H1 (cell line): ENCODE measurements around the gene DACT3. TPM values are rescaled to one million over a fixed set of nuclear protein-coding genes. Genes with fewer than 3 reads are reported as not detected.

Source experiments
- BCL11A ChIP-seq, 2 experiments: IDR thresholded peaks; one replicate each; pipeline ENCODE4 v1.6.1; 2011; ENCODE audit warnings: low read depth in 2 of 2, low read length in 2 of 2, mild to moderate bottlenecking in 2 of 2
- GTF2F1 ChIP-seq: IDR thresholded peaks from 2 replicates; pipeline ENCODE4 v1.6.1; 2012; ENCODE audit warnings: low read depth, low read length, improper control_type of control experiment, borderline replicate concordance
- HDAC2 ChIP-seq, 2 experiments: fragments of 300-600 bp in 1 of 2; sonication (generic) in 1 of 2; IDR thresholded peaks; 2 replicates each; pipeline ENCODE4 v1.6.1; 2011 to 2012; ENCODE audit warnings: low read depth in 2 of 2, low read length in 2 of 2, mild to moderate bottlenecking in 2 of 2, moderate library complexity in 2 of 2, borderline replicate concordance in 1 of 2, inconsistent platforms in 1 of 2
- NANOG ChIP-seq: IDR thresholded peaks from 2 replicates; pipeline ENCODE4 v1.6.1; 2011; ENCODE audit warnings: low read length, low read depth, mild to moderate bottlenecking, inconsistent platforms; ENCODE audit not compliant: insufficient read depth, poor library complexity, severe bottlenecking
- SIN3A ChIP-seq, 2 experiments: IDR thresholded peaks in 1 of 2; conservative IDR thresholded peaks in 1 of 2; 2 replicates each; pipeline ENCODE4 v1.6.1; 2011 to 2012; ENCODE audit warnings: low read length in 2 of 2, improper control_type of control experiment in 1 of 2, low read depth in 1 of 2, mild to moderate bottlenecking in 1 of 2
- SRF ChIP-seq: IDR thresholded peaks from 2 replicates; pipeline ENCODE4 v1.6.1; 2011; ENCODE audit warnings: mild to moderate bottlenecking, low read depth, low read length, moderate library complexity
- TAF1 ChIP-seq: IDR thresholded peaks from 2 replicates; pipeline ENCODE4 v1.6.1; 2011; ENCODE audit warnings: mild to moderate bottlenecking, low read depth, low read length
- TCF12 ChIP-seq: IDR thresholded peaks from 2 replicates; pipeline ENCODE4 v1.6.1; 2011; ENCODE audit warnings: low read depth, mild to moderate bottlenecking, low read length
- polyA plus RNA-seq, 7 experiments: library from polyadenylated mRNA; depleted of rRNA in 3 of 7; stranded (reverse) in 5 of 7; unstranded in 2 of 7; fragments of >200 nt in 5 of 7; fragments of 200-250 nt in 2 of 7; gene quantifications; 1 replicate in 5 of 7; 2 replicates in 1 of 7; 4 replicates in 1 of 7; pipeline versions ENCODE4 v1.2.1 to v1.2.3, GENCODE V29; 2011 to 2013; ENCODE audit warnings: missing spikeins in 2 of 7, mixed read lengths in 2 of 7
- total RNA-seq: library from RNA; stranded (reverse); fragmentation: NEBNext Ultra II Directional; extraction: Animal tissue kit (Norgen Biotek cat#: 25700); gene quantifications from 2 replicates; pipeline ENCODE4 v1.2.1, GENCODE V29; 2021

Gene DACT3
- total and polyA plus RNA-seq, 2 of the 8 experiments (the other 6 are each of a cell fraction or from before 2014, with no cell fraction given): 1.8 to 2.0 TPM

DNA sequence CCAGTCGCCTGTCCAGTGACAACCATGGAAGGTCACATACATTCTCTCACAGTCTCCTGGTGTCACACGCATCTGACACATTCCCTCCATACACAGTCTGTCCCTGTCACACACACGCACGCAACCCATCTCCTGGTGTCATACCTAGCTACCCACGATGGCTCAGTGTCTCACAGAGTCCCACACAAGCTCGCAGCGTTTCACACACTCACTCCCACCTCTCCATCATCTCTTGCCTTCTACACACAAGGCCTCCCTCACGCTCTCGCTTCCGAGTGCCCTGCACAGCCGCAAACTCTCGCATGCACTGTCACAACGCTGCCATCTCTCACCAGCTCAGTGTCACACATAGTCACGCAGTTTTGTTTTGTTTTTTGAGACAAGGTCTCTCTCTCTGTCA, 23.8 kb downstream of the DACT3 start (continued):
- TF ChIP-seq GTF2F1 (no peak), NANOG (no peak), HDAC2 (IDR thresholded peaks at IDR 0.05; ENCODE audit: borderline replicate concordance in 1 of 2, low read depth in 2 of 2, low read length in 2 of 2) (no peak), TCF12 (no peak), SIN3A (conservative IDR thresholded peaks at IDR 0.05 in 1 of 2, IDR thresholded peaks at IDR 0.05 in 1 of 2; ENCODE audit: low read depth in 1 of 2, low read length in 2 of 2) (no peak), BCL11A (IDR thresholded peaks at IDR 0.05; ENCODE audit: low read depth in 2 of 2, low read length in 2 of 2) (no peak), SRF (no peak), TAF1 (no peak)
